Endothelial cell of umbilical vein (primary cell): Measurements from ENCODE around the gene GRIN3B. TPM values are rescaled to one million over a fixed set of nuclear protein-coding genes. Genes with fewer than 3 reads are reported as not detected.

Source experiments
- BruUV-seq: library from RNA; stranded (reverse); fragments of 400-500 nt; replicated peaks from 2 replicates; lab custom pipeline; 2021; lab: Mats Ljungman, UMichigan
- CTCF ChIA-PET: fragments of 300-600, 350-600 bp; sonication (Branson Sonifier 250); formaldehyde crosslinking; loops from one replicate; lab custom pipeline; 2021; ENCODE audit warnings: antibody characterized with exemption, inconsistent platforms; lab: Charles Lee
- POLR2A ChIA-PET: fragments of 300-600, 350-600 bp; sonication (Branson Sonifier 250); formaldehyde crosslinking; loops from one replicate; lab custom pipeline; 2021; ENCODE audit warnings: antibody characterized with exemption, inconsistent platforms; lab: Charles Lee
- DNase-seq: peaks from one replicate; pipeline ENCODE4 v3.0.0-alpha.2; 2011; ENCODE audit warnings: low read depth, low spot score
- FAIRE-seq: peaks from 2 replicates; lab custom pipeline; 2011; peaks lifted over from hg19 to GRCh38; lab: Jason Lieb, UNC
- H2AFZ ChIP-seq: 2 replicates; pipeline ENCODE4 v1.6.0; 2012; ENCODE audit warnings: low read depth, low read length, control low read depth, inconsistent platforms
- H3K27ac ChIP-seq: 2 replicates; pipeline ENCODE4 v1.5.1; 2011; ENCODE audit warnings: low read depth, mild to moderate bottlenecking, control low read depth, low read length, moderate library complexity; ENCODE audit not compliant: insufficient read depth
- H3K27me3 ChIP-seq, 2 experiments: 2 replicates each; pipeline versions ENCODE4 v1.6.0 to v1.6.1; 2011; ENCODE audit warnings: low read length in 2 of 2, mixed read lengths in 1 of 2; ENCODE audit not compliant: control insufficient read depth in 2 of 2, insufficient read depth in 2 of 2
- H3K36me3 ChIP-seq, 2 experiments: 2 replicates in 1 of 2; 3 replicates in 1 of 2; pipeline ENCODE4 v1.5.1; 2011; ENCODE audit warnings: low read length in 2 of 2, mild to moderate bottlenecking in 1 of 2, moderate library complexity in 1 of 2; ENCODE audit not compliant: control insufficient read depth in 2 of 2, insufficient read depth in 2 of 2; ENCODE audit errors: extremely low read depth in 1 of 2
- H3K4me1 ChIP-seq: 3 replicates; pipeline ENCODE4 v1.5.1; 2011; ENCODE audit warnings: mild to moderate bottlenecking, low read length; ENCODE audit not compliant: control insufficient read depth, insufficient read depth; ENCODE audit errors: extremely low read depth
- H3K4me2 ChIP-seq: 2 replicates; pipeline ENCODE4 v1.6.1; 2011; ENCODE audit warnings: low read length, control low read depth, mixed read lengths; ENCODE audit not compliant: insufficient read depth
- H3K4me3 ChIP-seq, 3 experiments: fragments of 200-600 bp in 1 of 3; sonication (generic), shearing (Covaris generic) in 1 of 3; replicated peaks in 1 of 3; 2 replicates each; pipeline ENCODE4 v1.5.1; 2011 to 2016; ENCODE audit warnings: control low read depth in 3 of 3, low read length in 3 of 3, mild to moderate bottlenecking in 2 of 3, inconsistent platforms in 1 of 3, low read depth in 1 of 3, moderate library complexity in 1 of 3; ENCODE audit not compliant: insufficient read depth in 1 of 3
- H3K79me2 ChIP-seq: 2 replicates; pipeline ENCODE4 v1.6.0; 2012; ENCODE audit warnings: low read length, inconsistent platforms; ENCODE audit not compliant: control insufficient read depth, insufficient read depth
- H3K9ac ChIP-seq: replicated peaks from 2 replicates; pipeline ENCODE3; 2011; ENCODE audit warnings: low read length, control low read depth; ENCODE audit not compliant: insufficient read depth; ENCODE audit errors: extremely low read depth
- H3K9me1 ChIP-seq: replicated peaks from 3 replicates; pipeline ENCODE4 v1.6.0; 2011; ENCODE audit warnings: mild to moderate bottlenecking, low read length; ENCODE audit not compliant: control insufficient read depth, insufficient read depth; ENCODE audit errors: extremely low read depth
- H3K9me3 ChIP-seq: replicated peaks from 2 replicates; pipeline ENCODE4 v1.5.1; 2012; ENCODE audit warnings: low read length, inconsistent platforms; ENCODE audit not compliant: control insufficient read depth, insufficient read depth
- H4K20me1 ChIP-seq: replicated peaks from 2 replicates; pipeline ENCODE3; 2011; ENCODE audit warnings: mild to moderate bottlenecking, low read length; ENCODE audit not compliant: control insufficient read depth, insufficient read depth; ENCODE audit errors: extremely low read depth
- EZH2 ChIP-seq: IDR thresholded peaks from 2 replicates; pipeline ENCODE4 v1.6.1; 2012; ENCODE audit warnings: borderline replicate concordance, low read depth, mild to moderate bottlenecking, moderate library complexity, low read length, inconsistent platforms; ENCODE audit not compliant: severe bottlenecking
- FOS ChIP-seq: IDR thresholded peaks from 2 replicates; pipeline ENCODE4 v1.6.1; 2011; ENCODE audit warnings: mild to moderate bottlenecking, low read length, moderate library complexity, borderline replicate concordance; ENCODE audit not compliant: insufficient read depth
- GATA2 ChIP-seq: IDR thresholded peaks from 2 replicates; pipeline ENCODE4 v1.7.0; 2011; ENCODE audit warnings: low read depth, mild to moderate bottlenecking, moderate library complexity, mixed read lengths, low read length; ENCODE audit not compliant: insufficient read length, insufficient read depth
- JUN ChIP-seq: IDR thresholded peaks from 2 replicates; pipeline ENCODE4 v1.6.1; 2011; ENCODE audit warnings: borderline replicate concordance, low read depth; ENCODE audit not compliant: insufficient read length, insufficient read depth
- MAX ChIP-seq: IDR thresholded peaks from 2 replicates; pipeline ENCODE4 v1.6.1; 2011; ENCODE audit not compliant: insufficient read depth, insufficient read length
- MYC ChIP-seq: IDR thresholded peaks from one replicate; pipeline ENCODE4 v1.6.1; 2011; ENCODE audit warnings: mild to moderate bottlenecking, low read depth, low read length
- POLR2A ChIP-seq: IDR thresholded peaks from 2 replicates; pipeline ENCODE4 v1.6.1; 2012; ENCODE audit warnings: low read depth, mild to moderate bottlenecking, control low read depth, low read length
- POLR2AphosphoS5 ChIP-seq: IDR thresholded peaks from 2 replicates; pipeline ENCODE4 v1.6.1; 2012; ENCODE audit warnings: low read depth, mild to moderate bottlenecking, control low read depth, low read length, moderate library complexity; ENCODE audit not compliant: insufficient read depth
- dilution Hi-C: fragments of 300-500 bp; cut with MboI; formaldehyde crosslinking; loops from one replicate; pipeline ENCODE4 v1.15.0; 2019; ENCODE audit warnings: low sequenced_read_pairs; ENCODE audit not compliant: extremely low pct_ligation_motif_present
- intact Hi-C: fragments of 100-400 bp; cut with micrococcal nuclease; formaldehyde crosslinking; loops from one replicate; pipeline ENCODE4 v1.10.0; 2022
- polyA plus RNA-seq, 4 experiments: library from polyadenylated mRNA; depleted of rRNA in 3 of 4; stranded (reverse) in 3 of 4; unstranded in 1 of 4; fragments of >200 nt; gene quantifications; 2 replicates each; pipeline versions ENCODE4 v1.2.1 to v1.2.3, GENCODE V29; 2011 to 2012; ENCODE audit warnings: missing spikeins in 1 of 4
- total RNA-seq: library from RNA; stranded (reverse); gene quantifications from 2 replicates; pipeline ENCODE4 v1.2.3, GENCODE V29; 2021
- TF ChIP-seq, protein P1 (sequence below), 2 donors: IDR thresholded peaks; 1 replicate in 1 of 2; 2 replicates in 1 of 2; pipeline ENCODE4 v1.5.1; 2011; ENCODE audit warnings: low read length in 2 of 2, mild to moderate bottlenecking in 2 of 2, moderate library complexity in 2 of 2, control low read depth in 1 of 2, inconsistent platforms in 1 of 2, low read depth in 1 of 2; ENCODE audit not compliant: insufficient read depth in 1 of 2; ENCODE audit errors: extremely low read depth in 1 of 2

The GRIN3B gene
- total and polyA plus RNA-seq, 2 donors (not counting 3 experiments of a cell fraction or from before 2014, with no cell fraction given), result 0.43 to 0.82 TPM

DNA sequence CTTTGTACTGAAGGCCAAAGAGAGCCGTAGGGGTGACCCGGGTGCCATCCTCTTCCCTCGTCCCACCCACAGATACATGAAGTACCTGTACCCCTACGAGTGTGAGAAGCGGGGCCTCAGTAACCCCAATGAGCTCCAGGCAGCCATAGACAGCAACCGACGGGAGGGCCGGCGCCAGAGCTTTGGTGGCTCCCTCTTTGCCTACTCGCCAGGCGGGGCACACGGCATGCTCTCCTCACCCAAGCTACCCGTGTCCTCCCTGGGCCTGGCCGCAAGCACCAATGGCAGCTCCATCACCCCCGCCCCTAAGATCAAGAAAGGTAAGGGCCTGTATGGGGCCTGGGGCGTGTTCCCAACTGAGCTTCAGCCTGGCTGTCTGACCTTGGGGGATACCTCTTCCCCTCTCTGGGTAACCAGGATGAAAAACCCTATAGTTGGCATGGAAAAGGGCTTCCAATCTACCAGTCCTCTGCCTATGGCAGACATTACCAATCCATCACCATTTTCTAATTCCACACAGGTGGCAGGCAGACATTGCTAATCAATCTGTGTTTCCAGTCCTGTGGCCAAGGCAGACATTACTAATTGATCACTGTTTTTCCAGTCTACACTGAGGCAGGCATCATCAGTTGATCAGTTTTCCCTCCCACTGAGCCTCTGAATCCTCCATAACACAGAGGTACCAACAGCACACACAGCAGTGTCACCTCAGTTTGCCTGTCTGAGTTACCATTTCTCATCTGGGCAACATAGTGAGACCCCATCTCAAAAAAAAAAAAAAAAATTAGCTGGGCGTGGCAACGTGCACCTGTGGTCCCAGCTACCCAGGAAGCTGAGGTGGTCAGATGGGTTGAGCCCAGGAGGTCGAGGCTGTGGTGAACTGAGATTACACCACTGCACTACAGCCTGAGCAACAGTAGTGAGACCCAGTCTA, 35.2 kb upstream of the GRIN3B start:
- Histone ChIP-seq H3K27me3 (no peaks in the 10 kb centered on the region), H3K4me3 (no peak overlapping the region), H4K20me1 (no peaks in the 10 kb centered on the region), H3K9me1 (no peaks in the 10 kb centered on the region), H3K27ac (no peak overlapping the region), H3K36me3 (peaks cover 2 to 7% of the 10 kb centered on the region in 2 experiments), H3K9me3 (no peaks in the 10 kb centered on the region), H2AFZ (no peak overlapping the region), H3K79me2 (no peaks in the 10 kb centered on the region), H3K4me2 (no peak overlapping the region), H3K4me1 (no peaks in the 10 kb centered on the region), H3K9ac (no peak overlapping the region)
- no peak for DNase-seq
- intact Hi-C loops (no loop called here), dilution Hi-C loops (no loop called here)
- BruUV-seq, result no TSS peak
- no peak for FAIRE-seq
- TF ChIP-seq EZH2, result no peak
- TF ChIP-seq, protein P1, sequence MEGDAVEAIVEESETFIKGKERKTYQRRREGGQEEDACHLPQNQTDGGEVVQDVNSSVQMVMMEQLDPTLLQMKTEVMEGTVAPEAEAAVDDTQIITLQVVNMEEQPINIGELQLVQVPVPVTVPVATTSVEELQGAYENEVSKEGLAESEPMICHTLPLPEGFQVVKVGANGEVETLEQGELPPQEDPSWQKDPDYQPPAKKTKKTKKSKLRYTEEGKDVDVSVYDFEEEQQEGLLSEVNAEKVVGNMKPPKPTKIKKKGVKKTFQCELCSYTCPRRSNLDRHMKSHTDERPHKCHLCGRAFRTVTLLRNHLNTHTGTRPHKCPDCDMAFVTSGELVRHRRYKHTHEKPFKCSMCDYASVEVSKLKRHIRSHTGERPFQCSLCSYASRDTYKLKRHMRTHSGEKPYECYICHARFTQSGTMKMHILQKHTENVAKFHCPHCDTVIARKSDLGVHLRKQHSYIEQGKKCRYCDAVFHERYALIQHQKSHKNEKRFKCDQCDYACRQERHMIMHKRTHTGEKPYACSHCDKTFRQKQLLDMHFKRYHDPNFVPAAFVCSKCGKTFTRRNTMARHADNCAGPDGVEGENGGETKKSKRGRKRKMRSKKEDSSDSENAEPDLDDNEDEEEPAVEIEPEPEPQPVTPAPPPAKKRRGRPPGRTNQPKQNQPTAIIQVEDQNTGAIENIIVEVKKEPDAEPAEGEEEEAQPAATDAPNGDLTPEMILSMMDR (IDR thresholded peaks at IDR 0.05; ENCODE audit: extremely low read depth in 1 of 2, insufficient read depth in 1 of 2, low read depth in 1 of 2, low read length in 2 of 2), result no peak
- TF ChIP-seq MYC, result no peak
- no peak for TF ChIP-seq POLR2AphosphoS5
- no peak for TF ChIP-seq GATA2
- TF ChIP-seq POLR2A, result no peak
- TF ChIP-seq FOS, result no peak
- no peak for TF ChIP-seq JUN
- TF ChIP-seq MAX, result no peak
- ChIA-PET POLR2A (no interaction called here), CTCF (no interaction called here)
